ENCODE measurements around the gene BARHL2. TPM values are rescaled to one million over a fixed set of nuclear protein-coding genes. Genes with fewer than 3 reads are reported as not detected.
A peak's percentile ranks its signal among the peaks of the same experiment; 100 is the strongest.

Gene BARHL2
- total and polyA plus RNA-seq, 12 donors: 0.13 TPM; not detected in 11

DNA sequence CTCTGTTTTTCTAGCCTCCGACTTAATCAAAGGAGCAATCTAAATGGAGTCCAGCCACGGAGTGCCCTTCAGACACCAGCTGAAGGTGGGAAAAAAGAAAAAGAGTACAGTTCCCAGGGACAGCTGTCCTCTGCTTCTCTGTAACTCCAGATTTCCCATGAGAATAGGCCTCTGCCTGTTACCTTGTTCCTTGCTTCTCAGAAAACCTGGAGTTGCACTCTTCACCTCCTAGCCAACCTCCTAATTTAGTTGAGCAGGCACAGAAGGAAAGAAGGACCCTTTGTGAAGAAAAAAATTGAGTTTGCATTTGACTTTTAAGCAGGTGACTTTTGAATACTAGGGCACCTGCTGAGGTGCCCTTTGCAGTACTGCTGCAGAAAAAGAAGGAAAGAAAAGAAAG, 8.3 kb downstream of the BARHL2 start:
- no peak overlapping the region for H3K4me3 ChIP-seq
- H3K36me3 ChIP-seq: no peaks in the 10 kb centered on the region
- peaks cover 3 to 28% (median 18%) of the 10 kb centered on the region in 9 donors for H3K4me1 ChIP-seq
- ATAC-seq (no peak), DNase-seq (no peak)
- peaks cover 23 to 100% (median 98%) of the 10 kb centered on the region in 7 donors for H3K27me3 ChIP-seq
- no peak overlapping the region for H3K27ac ChIP-seq
- TF ChIP-seq, protein P1, sequence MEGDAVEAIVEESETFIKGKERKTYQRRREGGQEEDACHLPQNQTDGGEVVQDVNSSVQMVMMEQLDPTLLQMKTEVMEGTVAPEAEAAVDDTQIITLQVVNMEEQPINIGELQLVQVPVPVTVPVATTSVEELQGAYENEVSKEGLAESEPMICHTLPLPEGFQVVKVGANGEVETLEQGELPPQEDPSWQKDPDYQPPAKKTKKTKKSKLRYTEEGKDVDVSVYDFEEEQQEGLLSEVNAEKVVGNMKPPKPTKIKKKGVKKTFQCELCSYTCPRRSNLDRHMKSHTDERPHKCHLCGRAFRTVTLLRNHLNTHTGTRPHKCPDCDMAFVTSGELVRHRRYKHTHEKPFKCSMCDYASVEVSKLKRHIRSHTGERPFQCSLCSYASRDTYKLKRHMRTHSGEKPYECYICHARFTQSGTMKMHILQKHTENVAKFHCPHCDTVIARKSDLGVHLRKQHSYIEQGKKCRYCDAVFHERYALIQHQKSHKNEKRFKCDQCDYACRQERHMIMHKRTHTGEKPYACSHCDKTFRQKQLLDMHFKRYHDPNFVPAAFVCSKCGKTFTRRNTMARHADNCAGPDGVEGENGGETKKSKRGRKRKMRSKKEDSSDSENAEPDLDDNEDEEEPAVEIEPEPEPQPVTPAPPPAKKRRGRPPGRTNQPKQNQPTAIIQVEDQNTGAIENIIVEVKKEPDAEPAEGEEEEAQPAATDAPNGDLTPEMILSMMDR (IDR thresholded peaks at IDR 0.05): no peak
- no peaks in the 10 kb centered on the region for H3K9me3 ChIP-seq
- intact Hi-C loops (cut with DNase I): no loop called here
- 9 to 15% methylated on average over 2 of the region's 2 CpGs for WGBS, 2 donors

DNA sequence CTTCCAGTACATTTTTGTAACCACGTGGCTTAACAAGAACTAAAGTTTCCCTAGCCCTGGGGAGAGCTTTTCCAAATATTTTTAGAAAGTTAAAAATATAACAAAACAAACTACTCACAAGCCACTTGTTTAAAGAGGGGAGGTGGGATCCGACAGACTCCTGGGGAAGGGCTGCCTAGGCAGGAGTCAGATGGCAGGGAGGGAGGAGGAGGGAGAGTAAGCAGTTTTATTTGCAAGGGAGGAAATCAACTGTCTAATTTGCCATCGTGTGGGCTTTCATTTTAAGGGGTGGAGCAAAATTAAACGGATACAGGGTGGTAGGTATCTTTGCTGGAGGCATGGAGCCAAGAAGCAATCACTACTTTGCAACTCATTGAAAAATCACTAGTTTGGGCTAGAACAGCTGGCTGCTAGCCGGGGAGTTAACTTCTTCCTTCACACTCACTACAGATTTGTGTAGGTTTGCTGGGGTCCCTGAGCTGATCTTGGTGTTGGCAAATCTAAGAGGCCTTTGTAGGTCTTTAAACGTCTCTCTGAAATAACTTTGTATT, 8.8 kb downstream of the BARHL2 start:
- TF ChIP-seq, protein P1 (IDR thresholded peaks at IDR 0.05): no peak
- intact Hi-C loops (cut with DNase I): no loop called here
- H3K4me1 ChIP-seq: peaks cover 3 to 28% (median 18%) of the 10 kb centered on the region in 9 donors
- H3K36me3 ChIP-seq: no peaks in the 10 kb centered on the region
- H3K9me3 ChIP-seq: no peaks in the 10 kb centered on the region
- 6 to 7% methylated on average over 6 of the region's 6 CpGs for WGBS, 2 donors
- DNase-seq (no peak), ATAC-seq (no peak)
- H3K27ac ChIP-seq: no peak overlapping the region
- H3K4me3 ChIP-seq: no peak overlapping the region
- peaks cover 22 to 100% (median 98%) of the 10 kb centered on the region in 7 donors for H3K27me3 ChIP-seq

DNA sequence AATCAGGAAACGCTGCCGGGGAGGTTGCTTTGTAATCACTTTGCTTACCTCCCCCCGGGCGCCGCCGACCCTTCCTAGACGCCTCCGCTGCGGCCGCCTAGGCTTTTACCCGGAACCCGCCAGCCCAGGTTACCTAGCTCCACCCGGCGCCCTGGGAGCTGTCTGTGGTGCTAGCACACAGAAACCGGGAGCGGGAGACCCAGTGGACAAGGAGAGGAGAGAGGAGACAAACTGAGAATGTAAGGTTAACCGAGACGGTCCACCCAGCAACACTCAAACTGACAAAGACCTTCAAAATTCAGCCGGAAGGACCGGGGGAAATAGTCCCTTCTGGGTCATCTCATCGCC, 9.8 kb downstream of the BARHL2 start:
- Histone ChIP-seq H3K27ac (no peak overlapping the region), H3K4me3 (peak overlapping the region in 8 of 10 donors; percentile 22 to 45 (median 32)), H3K36me3 (no peaks in the 10 kb centered on the region), H3K4me1 (peaks cover 3 to 28% (median 18%) of the 10 kb centered on the region in 9 donors), H3K9me3 (no peaks in the 10 kb centered on the region), H3K27me3 (peaks cover 16 to 99% (median 97%) of the 10 kb centered on the region in 7 donors)
- DNase-seq: no peak
- 1 to 2% methylated on average over 21 of the region's 21 CpGs for WGBS, 2 donors
- intact Hi-C loops (cut with DNase I): no loop called here
- peak; percentile 35 to 85 (median 70) for ATAC-seq
- TF ChIP-seq, protein P1 (IDR thresholded peaks at IDR 0.05): no peak

DNA sequence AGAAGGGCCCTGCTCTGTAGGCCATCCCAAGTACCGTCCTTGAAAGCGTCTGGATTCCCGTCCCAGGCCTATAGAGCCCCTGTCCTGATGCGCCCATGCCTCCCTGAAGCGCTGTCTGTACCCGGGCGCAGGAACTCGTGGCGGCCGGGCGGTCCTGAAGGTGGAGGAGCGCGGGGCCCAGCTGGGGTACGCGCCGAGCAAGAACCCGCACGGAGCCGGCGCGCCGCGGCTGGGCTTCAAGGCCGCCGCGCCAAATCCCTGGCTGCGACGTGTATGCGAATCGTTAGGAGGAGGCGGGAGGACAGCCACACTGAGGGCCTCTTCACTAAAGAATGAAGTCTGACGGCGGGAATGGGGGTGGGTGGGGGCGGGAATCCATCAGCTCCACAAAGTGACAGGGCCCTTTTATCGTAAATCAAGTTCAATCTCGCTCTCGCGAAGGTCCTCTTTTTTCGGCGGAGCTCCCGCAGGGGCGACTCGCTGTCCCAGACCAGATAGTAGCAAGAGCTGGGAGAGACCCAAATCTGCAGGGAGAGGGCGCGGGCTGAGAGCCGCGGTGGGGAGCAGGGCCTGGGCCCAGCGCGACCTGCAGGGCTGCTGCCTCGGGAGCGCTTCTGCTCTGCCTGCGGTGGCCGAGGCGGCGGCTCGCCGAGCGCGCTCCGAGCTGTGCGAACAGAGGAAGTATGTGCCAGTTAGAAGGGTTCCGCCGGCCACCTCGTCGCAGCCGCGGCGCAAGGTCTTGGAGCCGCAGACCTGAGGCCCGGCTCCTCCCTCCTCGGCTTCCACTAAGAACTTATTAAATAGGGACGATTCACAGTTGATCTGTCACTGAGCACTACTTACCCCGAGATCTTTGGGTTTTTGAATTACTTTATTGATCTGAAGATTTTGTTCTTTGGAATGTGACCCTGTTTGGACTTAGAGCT, 10.4 kb downstream of the BARHL2 start:
- WGBS, 2 donors: 0 to 2% methylated on average over 73 of the region's 73 CpGs
- Histone ChIP-seq H3K36me3 (no peaks in the 10 kb centered on the region), H3K4me1 (peaks cover 3 to 28% (median 18%) of the 10 kb centered on the region in 9 donors), H3K27ac (no peak overlapping the region), H3K4me3 (peak overlapping the region; percentile 4 to 45 (median 28)), H3K27me3 (peaks cover 9 to 99% (median 97%) of the 10 kb centered on the region in 7 donors), H3K9me3 (no peaks in the 10 kb centered on the region)
- ATAC-seq: peak; percentile 44 to 81 (median 71)
- DNase-seq: no peak
- intact Hi-C loops (cut with DNase I): no loop called here
- TF ChIP-seq, protein P1 (IDR thresholded peaks at IDR 0.05): no peak

Data from heart right ventricle (tissue), 16 donors.